NCI-H82 treated with DMSO at 0.1 percent for 48 hours (cell line): ENCODE measurements around the gene OR51B5.
"Not testable (repeated sequence)": the region's sequence is repeated elsewhere in the genome, so short reads cannot be mapped to it uniquely, and the experiment has no call there.

ENCODE experiments used
- DNase-seq: peaks from one replicate; lab custom pipeline; 2025; ENCODE audit not compliant: unreplicated experiment; lab: John Stamatoyannopoulos, UW

Gene OR51B5

DNA sequence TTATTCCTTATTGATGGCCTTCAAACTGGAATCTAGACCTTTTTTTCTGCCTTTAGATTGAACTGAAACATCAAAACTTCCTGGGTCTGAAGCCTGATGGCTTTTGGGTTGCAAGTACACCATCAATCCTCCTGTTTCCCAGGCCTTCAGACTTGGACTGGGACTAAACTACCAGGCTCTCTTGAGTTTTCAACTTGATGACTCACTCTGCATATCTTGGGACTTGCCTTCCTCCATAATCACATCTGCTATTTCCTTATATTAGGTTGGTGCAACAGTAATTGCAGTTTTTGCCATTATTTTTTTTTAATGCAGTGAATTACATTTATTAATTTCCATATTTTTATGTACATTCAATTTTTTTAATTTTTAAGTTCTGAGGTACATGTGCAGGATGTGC is 7.0 kb downstream of the OR51B5 start:
- DNase-seq: no peak

DNA sequence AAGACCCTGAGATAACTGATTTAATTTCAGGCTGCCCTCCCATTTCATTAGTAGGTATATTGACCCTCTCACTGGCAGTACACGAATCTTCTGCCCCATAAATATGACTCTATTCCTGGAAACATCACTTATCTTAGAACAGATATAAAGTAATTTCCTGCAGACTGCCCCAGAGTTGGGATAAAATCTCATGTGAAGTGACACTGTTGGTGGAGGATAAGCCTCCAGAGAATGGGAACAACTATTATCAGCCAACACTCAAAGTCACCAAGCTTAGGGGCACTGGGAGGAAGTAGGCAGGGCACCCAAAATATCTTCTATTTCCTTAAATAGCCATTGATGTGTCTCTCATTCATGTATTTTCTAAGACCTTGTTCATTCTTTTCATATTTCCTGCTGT is 8.2 kb downstream of the OR51B5 start:
- DNase-seq: no peak

DNA sequence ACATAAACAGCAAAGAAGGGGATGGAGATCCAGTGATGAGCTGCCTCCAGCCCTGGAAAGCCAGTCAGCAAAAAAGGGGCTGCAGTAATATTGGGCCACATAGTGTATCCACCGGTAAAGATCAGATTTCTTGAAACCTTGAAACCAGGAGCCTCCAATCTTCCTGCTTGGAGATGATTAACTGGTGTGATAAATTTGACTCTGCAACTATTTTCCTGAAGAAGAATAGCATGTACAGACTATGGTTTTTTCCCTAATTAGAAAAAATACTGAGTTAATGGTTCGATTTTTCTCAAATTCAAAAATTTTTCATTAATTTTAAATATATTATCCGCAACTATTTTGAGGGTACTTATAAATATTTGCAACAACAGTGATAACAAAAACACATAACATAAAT is 19.1 kb downstream of the OR51B5 start, which contains the start of gene OR51B2:
Gene OR51B2, minus strand, starts transcription at position 101 of the 400 bp plus-strand sequence. Its CDS starts 0 bp downstream, at position 101.
- DNase-seq: no peak

DNA sequence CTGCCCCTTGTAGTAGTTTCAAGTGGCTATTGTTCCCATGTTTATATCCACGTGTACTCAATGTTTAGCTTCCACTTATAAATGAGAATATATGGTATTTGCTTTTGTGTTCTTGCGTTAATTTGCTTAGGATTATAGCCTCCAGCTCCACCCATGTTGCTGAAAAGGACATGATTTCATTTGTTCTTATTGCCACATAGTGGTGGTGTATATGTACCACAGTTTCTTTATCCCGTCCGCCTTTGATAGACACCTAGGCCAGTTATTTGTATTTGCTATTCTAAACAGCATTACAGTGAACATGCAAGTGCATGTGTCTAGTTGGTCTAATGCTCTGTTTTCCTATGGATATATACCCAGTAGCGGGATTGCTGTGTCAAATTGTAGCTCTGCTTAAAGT is 26.0 kb downstream of the OR51B5 start:
- no peak for DNase-seq

DNA sequence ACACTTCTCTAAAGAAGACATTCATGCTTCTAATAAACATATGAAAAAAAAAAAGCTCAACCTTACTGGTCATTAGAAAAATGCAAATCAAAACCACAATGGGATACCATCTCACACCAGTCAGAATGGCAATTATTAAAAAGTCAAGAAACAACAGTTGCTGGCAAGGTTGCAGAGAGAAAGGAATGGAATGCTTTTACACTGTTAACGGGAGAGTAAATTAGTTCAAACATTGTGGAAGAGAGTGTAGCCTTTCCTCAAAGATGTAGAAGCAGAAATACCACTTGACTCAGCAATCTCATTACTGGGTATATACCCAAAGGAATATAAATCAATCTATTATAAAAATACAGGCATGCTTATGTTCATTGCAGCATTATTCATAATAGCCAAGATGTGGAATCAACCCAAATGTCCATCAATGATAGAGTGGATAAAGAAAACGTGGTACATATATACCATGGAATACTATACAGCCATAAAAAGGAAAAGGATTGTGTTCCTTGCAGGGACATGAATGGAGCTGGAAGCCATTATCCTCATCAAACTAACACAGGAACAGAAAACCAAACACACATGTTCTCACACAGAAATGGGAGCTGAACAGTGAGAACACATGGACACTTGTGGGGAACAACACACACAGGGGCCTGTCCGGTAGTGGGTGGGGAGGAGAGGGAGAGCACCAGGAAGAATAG is 29.8 kb downstream of the OR51B5 start:
- not testable (repeated sequence) for DNase-seq

DNA sequence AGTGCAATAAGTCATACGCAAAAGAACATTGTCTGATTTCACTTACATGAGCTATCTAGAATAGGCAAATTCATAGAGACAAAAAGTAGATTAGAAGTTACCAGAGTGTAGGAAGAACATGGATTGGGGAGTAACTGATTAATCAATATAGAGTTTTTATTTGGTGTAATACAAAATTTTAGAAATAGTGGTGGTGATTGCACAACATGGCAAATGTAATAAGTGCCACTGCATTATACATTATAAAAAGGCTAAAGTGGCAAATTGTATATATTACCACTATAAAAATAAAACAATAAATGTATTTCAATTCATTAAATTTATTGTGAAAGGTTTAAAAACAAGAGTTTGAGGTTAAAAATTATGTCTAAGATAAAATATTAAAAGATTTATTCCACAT is 32.9 kb downstream of the OR51B5 start:
- no peak for DNase-seq

DNA sequence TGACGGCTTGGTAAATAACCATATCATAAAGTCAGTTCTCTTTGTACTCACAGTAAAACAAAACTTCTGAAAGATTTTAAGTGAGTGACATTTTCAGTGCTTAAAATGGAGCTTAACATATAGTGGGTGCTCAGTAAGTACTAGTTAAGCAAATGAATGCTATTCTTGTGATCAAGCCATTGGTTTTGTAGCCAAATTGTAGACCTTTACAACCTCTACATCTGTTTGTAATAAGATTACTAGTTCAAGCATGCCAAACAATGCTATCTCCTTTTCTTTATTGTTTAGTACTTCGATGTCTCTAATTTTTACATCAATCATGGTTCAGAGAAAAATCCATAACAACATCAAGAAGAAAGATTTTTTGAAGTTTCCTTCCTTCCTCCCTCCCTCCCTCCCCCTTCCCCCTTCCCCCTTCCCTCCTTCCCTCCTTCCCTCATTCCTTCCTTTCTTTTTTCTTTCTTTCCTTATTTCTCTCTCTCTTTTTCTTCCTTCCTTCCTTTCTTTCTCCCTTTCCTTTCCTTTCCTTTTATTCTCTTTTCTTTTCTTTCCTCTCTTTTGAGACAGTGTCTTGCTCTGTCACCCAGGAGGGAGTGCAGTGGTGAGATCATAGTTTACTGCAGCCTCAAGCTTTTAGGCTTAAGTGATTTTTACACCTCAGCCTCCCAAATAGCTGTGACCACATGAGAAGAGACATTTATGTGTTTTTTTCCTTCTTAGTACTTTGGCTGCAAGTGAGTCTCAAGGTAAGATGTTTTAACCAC is 35.9 kb downstream of the OR51B5 start:
- DNase-seq: no peak

DNA sequence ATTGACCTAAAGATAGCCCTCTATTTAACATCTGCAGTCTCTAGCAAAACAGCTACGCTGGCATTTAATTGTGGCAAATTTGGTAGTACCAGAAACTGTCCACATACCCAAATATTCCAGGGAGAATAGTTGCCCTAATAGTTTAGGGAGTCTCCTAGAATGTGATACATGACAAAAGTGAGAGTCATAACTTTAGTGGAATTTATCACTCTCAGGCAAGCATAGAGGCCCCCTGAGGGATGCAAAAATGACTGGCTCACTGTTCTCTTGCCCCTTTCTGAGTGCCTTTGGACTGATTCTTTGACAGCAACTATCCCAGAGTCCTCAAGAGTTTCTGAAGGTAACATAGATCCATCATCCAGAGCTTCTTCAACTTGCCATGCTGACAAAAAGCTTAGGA is 39.3 kb downstream of the OR51B5 start:
- no peak for DNase-seq

DNA sequence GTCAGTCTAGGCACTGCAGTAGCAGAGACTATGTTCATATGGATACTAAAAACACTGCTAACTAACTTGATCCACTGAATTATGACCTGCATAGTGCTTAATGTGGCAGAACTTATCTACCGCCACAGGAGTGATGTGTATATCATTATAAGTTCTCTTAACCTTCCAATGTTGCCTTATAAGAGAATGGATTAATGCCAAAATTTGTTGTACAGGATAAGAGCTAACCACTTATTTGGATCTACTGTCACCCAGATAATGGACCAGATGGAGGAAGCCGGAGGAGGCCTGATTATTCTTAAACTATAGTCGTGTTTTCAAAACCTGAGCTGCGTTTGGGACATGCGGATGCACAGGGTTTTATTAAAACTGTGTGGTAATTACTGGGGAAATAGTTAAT is 39.7 kb downstream of the OR51B5 start:
- DNase-seq: no peak

DNA sequence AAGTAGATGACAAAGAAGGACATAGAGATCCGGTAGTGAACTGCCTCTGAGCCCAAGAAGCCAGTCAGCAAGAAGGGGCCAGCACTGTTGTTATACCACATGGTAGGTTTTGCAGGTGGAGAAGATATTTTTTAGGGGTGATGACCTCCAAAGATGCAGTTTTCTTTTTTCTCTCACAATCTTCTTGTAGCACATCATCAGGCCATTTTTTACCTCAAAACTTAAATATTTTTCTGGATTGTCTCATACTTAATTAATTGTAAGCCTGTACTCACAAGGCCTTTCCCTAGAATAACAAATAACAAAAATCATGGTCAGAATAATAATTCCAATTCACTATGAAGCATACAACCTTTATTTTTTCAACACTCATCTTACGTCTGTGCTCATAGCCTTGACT is 41.5 kb downstream of the OR51B5 start, which contains the start of gene OR51B4:
Gene OR51B4, minus strand, starts transcription at position 101 of the 400 bp plus-strand sequence. Its CDS starts 0 bp downstream, at position 101.
- no peak for DNase-seq

DNA sequence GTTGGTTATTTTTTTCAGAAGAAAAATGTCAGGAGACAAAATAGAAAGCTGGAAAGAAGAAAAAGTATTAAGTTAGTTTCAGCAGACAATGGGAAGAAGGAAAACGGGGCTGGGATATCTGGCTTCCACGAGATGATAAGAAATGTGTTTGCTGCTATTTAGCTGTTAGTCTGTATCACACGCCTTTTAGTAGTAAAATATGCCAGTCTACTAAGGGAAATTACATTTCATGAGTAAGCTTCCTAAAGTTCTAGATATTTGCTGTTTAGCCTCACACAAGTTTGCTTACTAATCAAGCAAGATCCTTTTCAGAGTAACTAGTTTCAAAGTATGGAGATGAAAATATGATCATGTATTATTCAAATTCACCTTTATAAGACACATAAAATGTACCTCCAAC is 43.1 kb downstream of the OR51B5 start:
- no peak for DNase-seq

DNA sequence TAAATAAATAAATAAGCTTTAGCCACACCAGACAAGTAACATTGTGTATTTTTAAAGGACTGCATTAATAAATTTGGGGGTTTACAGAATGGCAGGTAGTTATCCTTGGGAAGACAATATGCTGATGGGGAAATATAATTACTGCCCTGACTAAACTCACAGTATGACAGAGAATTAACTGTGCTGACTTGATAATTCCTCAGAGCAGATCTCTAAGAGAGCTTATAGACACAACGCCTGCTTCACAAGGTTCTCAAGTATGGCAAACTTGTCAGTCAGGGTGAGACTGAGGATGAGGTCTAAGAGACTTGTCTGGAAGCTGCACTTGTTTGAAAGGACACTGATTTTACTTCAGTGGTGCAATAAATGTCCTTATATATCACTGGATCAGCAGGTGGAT is 44.9 kb downstream of the OR51B5 start:
- no peak for DNase-seq

DNA sequence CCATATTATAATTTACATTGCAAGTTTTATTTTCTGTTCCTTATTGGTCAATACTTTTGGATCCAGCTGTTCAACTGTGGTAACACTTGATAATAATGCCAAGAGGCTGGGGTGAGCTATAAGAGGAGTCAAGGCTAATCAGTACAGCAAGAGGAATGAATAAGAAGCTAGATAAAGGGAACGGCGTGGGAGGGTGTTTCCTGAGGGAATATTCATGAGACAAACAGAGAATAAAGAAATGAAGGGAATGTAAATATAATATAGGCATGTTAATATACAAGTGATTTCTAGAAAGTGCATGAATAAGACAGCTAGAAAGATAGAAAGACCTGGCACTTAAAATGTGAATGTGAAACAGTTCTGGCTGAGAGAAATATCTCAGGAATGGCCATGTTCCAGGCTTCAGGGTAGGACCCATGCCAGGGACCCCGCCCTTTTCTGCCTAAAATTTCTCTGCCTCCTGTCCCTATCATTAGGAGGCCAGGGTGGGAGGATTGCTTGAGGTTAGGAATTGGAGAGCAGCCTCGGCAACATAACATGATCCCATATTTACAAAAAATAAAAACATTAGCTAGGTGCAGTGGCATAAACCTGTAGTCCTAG is 45.5 kb downstream of the OR51B5 start:
- no peak for DNase-seq

DNA sequence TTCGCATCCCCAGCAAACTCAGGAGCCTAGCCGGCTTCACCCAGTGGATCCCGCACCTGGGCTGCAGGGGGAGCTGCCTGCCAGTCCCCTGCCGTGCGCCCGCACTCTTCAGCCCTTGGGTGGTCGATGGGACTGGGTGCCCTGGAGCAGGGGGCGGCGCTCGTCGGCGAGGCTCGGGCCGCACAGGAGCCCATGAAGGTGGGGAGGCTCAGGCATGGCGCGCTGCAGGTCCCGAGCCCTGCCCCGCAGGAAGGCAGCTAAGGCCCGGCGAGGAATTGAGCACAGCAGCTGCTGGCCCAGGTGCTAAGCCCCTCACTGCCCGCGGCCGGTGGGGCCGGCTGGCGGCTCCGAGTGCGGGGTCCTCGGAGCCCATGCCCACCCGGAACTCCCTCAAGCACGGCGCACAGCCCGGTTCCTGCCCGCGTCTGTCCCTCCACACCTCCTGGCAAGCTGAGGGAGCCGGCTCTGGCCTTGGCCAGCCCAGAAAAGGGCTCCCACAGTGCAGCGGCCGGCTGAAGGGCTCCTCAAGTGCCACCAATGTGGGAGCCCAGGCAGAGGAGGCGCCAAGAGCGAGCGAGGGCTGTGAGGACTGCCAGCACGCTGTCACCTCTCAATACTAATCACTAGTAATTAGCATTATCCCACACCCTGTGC is 48.9 kb downstream of the OR51B5 start:
- not testable (repeated sequence) for DNase-seq

DNA sequence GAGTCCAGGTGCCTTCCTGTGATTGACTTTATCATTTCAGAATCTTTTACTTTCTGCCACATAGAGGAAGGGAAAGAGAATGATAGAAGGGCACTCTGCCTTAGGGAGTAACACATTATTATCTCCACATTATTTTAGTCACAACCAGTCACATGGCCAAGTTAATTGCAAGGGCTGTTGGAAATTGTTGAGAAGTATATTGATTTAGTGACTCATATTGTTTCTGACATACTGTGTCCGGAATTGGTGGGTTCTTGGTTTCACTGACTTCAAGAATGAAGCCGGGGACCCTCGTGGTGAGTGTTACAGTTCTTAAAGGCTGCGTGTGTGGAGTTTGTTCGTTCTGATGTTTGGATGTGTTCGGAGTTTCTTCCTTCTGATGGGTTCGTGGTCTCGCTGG is 50.3 kb downstream of the OR51B5 start:
- DNase-seq: no peak
